Heart left ventricle (tissue), 16 donors: ENCODE results near the gene FBXO4. TPM values are rescaled to one million over a fixed set of nuclear protein-coding genes. Genes with fewer than 3 reads are reported as not detected.

Experiments
- ATAC-seq, 4 donors: fragments of 200-7000 bp; cut with Tn5 transposase; one replicate each; pipeline ENCODE4 v1.9.1; 2020 to 2022; ENCODE audit warnings: moderate library complexity in 4 of 4, mild to moderate bottlenecking in 3 of 4, moderate number of reproducible peaks in 1 of 4
- DNase-seq, 5 donors: peaks; one replicate each; pipeline ENCODE4 v3.0.0-alpha.2; 2020
- H3K27ac ChIP-seq, 12 donors: fragments of 200-600 bp; sonication (generic) in 4 of 12; one replicate each; pipeline versions ENCODE4 v1.5.0 to v1.8.0; 2016 to 2022; ENCODE audit warnings: mild to moderate bottlenecking in 2 of 12
- H3K27me3 ChIP-seq, 9 donors: fragments of 200-600 bp; sonication (generic) in 2 of 9; one replicate each; pipeline versions ENCODE4 v1.5.1 to v1.8.0; 2016 to 2022; ENCODE audit warnings: mild to moderate bottlenecking in 3 of 9
- H3K36me3 ChIP-seq, 9 donors: fragments of 200-600 bp; sonication (generic) in 2 of 9; one replicate each; pipeline versions ENCODE4 v1.5.0 to v1.8.0; 2018 to 2022; ENCODE audit warnings: mild to moderate bottlenecking in 2 of 9
- H3K4me1 ChIP-seq, 12 donors: fragments of 200-600 bp; sonication (generic) in 4 of 12; one replicate each; pipeline versions ENCODE4 v1.5.0 to v1.8.0; 2016 to 2022; ENCODE audit warnings: mild to moderate bottlenecking in 3 of 12
- H3K4me3 ChIP-seq, 12 donors: fragments of 200-600 bp; sonication (generic) in 4 of 12; one replicate each; pipeline versions ENCODE4 v1.5.0 to v1.8.0; 2017 to 2022; ENCODE audit warnings: mild to moderate bottlenecking in 9 of 12, moderate library complexity in 4 of 12
- H3K9me3 ChIP-seq, 12 donors: fragments of 200-600 bp; sonication (generic) in 4 of 12; one replicate each; pipeline versions ENCODE4 v1.5.0 to v1.8.0; 2016 to 2022; ENCODE audit warnings: mild to moderate bottlenecking in 1 of 12
- CTCF ChIP-seq, 12 donors: fragments of 200-600 bp; sonication (generic) in 4 of 12; IDR thresholded peaks; one replicate each; pipeline versions ENCODE4 v1.5.0 to v1.8.0; 2018 to 2022; ENCODE audit warnings: antibody characterized with exemption in 12 of 12, mild to moderate bottlenecking in 5 of 12
- POLR2A ChIP-seq, 2 donors: fragments of 450-650 bp; IDR thresholded peaks; one replicate each; pipeline ENCODE4 v1.6.1; 2017; ENCODE audit warnings: antibody characterized with exemption in 2 of 2, mild to moderate bottlenecking in 2 of 2, moderate library complexity in 2 of 2
- WGBS, 4 donors: extraction: QIAGEN DNeasy Blood & Tissue Kit in 2 of 4; methylation state at CpG; one replicate each; pipeline versions ENCODE4 v1.1.5 to v1.1.7; 2013 to 2018; 5-methylcytosine and 5-hydroxymethylcytosine counted together
- intact Hi-C, 10 donors: fragments of 100-400 bp; cut with DNase I; formaldehyde crosslinking; loops; one replicate each; pipeline versions ENCODE4 v1.11.1 to v1.14.2; 2022
- polyA plus RNA-seq, 2 donors: library from polyadenylated mRNA; stranded (reverse); fragments of 200-250 nt; gene quantifications; one replicate each; pipeline ENCODE4 v1.2.3, GENCODE V29; 2013
- total RNA-seq, 9 donors: library from RNA; depleted of rRNA in 2 of 9; stranded (reverse); fragments of >200 nt in 2 of 9; fragmentation: NEBNext Ultra II Directional in 3 of 9; extraction: Animal tissue kit (Norgen Biotek cat#: 25700) in 3 of 9; gene quantifications; one replicate each; pipeline versions ENCODE4 v1.1.0 to v1.2.4, GENCODE V29; 2016 to 2023
- donor health status: ischemic (EF 13 %, LVEDD 7.1; RV severe dilation, severe dysfunction).
- donor health status: healthy with polysubstance abuse.
- donor health status: DM: no; HTN: yes; CAD: no.
- donor health status: DM: no; HTN: no; CAD: no.
- donor health status: ischemic (EF 25% LVEDD 6.9; RV normal size, moderate dysfunction).
- donor health status: ischemic (EF 25% LVEDD 5.7; RV mildly dilated, moderate dysfunction).
- donor health status: healthy.
- donor health status: DM: yes; HTN: yes; CAD: no.
- donor health status: ischemic (EF 35%, LVEDD 5.7; RV mildly dilated, moderate dysfunction).
- donor health status: nonischemic (EF 11% LVEDD 7.7; RV severe dilation, severe dysfunction).
- donor health status: DM: yes; HTN: yes; CAD: no.
- donor health status: PGD.
- donor health status: ischemic (EF 29% LVEDD 5.4; RV normal size, mild dysfunction).
- donor health status: nonischemic (EF 23%, LVEDD 6.1; RV moderate dilation, normal function).

Gene FBXO4
- total and polyA plus RNA-seq, 11 donors = 2.4 to 8.1 (median 3.4) TPM

GRCh38 chr5:41973087-41973486 lies 48.0 kb downstream of the FBXO4 start:
- Histone ChIP-seq H3K36me3 (no peaks in the 10 kb centered on the region), H3K4me1 (no peaks in the 10 kb centered on the region), H3K27me3 (no peaks in the 10 kb centered on the region), H3K9me3 (peaks cover 0 to 26% (median 2%) of the 10 kb centered on the region in 12 donors), H3K4me3 (no peak overlapping the region), H3K27ac (no peak overlapping the region)
- intact Hi-C loops = no loop called here
- WGBS, 4 donors = 89 to 93% (median 92%) methylated on average over 3 of the region's 3 CpGs
- DNase-seq = no peak
- TF ChIP-seq POLR2A (IDR thresholded peaks at IDR 0.05) (no peak), CTCF (IDR thresholded peaks at IDR 0.05) (no peak)
- no peak for ATAC-seq

- intact Hi-C loops = no loop called here
- ATAC-seq (no peak), DNase-seq (no peak)
- Histone ChIP-seq H3K27me3 (no peaks in the 10 kb centered on the region), H3K36me3 (no peaks in the 10 kb centered on the region), H3K9me3 (peaks cover 0 to 23% (median 2%) of the 10 kb centered on the region in 12 donors), H3K4me3 (no peak overlapping the region), H3K27ac (no peak overlapping the region), H3K4me1 (no peaks in the 10 kb centered on the region)
- 58 to 62% (median 60%) methylated on average over 2 of the region's 2 CpGs for WGBS, 4 donors
- TF ChIP-seq POLR2A (IDR thresholded peaks at IDR 0.05) (no peak), CTCF (IDR thresholded peaks at IDR 0.05) (no peak)
Measured at GRCh38 chr5:41973887-41974286, 48.8 kb downstream of the FBXO4 start.

- no peak for TF ChIP-seq POLR2A (IDR thresholded peaks at IDR 0.05)
- TF ChIP-seq CTCF (IDR thresholded peaks at IDR 0.05) = no peak
- intact Hi-C loops = no loop called here
- H3K4me1 ChIP-seq = no peaks in the 10 kb centered on the region
- no peaks in the 10 kb centered on the region for H3K27me3 ChIP-seq
- no peak for ATAC-seq
- H3K27ac ChIP-seq = no peak overlapping the region
- H3K36me3 ChIP-seq = no peaks in the 10 kb centered on the region
- no peak overlapping the region for H3K4me3 ChIP-seq
- DNase-seq = no peak
- H3K9me3 ChIP-seq = peaks cover 0 to 5% (median 0%) of the 10 kb centered on the region in 12 donors
- 76 to 96% (median 84%) methylated on average over 1 of the region's 1 CpG for WGBS, 4 donors
Measured at GRCh38 chr5:41978676-41979075, 53.6 kb downstream of the FBXO4 start.

- Histone ChIP-seq H3K4me3 (no peak overlapping the region), H3K27ac (no peak overlapping the region), H3K36me3 (no peaks in the 10 kb centered on the region), H3K4me1 (no peaks in the 10 kb centered on the region), H3K9me3 (peaks cover 0 to 5% (median 0%) of the 10 kb centered on the region in 12 donors), H3K27me3 (no peaks in the 10 kb centered on the region)
- no peak for ATAC-seq
- TF ChIP-seq CTCF (IDR thresholded peaks at IDR 0.05) = no peak
- no peak for DNase-seq
- WGBS, 4 donors = 50 to 56% (median 53%) methylated on average over 2 of the region's 2 CpGs
- intact Hi-C loops = no loop called here
Measured at GRCh38 chr5:41980396-41980795, 55.3 kb downstream of the FBXO4 start.
